ENCODE measurements around the gene SIN3A. TPM values are rescaled to one million over a fixed set of nuclear protein-coding genes. Genes with fewer than 3 reads are reported as not detected.

Gene SIN3A
- total RNA-seq, 1 donor from 2014 or later = 65.2 TPM

DNA sequence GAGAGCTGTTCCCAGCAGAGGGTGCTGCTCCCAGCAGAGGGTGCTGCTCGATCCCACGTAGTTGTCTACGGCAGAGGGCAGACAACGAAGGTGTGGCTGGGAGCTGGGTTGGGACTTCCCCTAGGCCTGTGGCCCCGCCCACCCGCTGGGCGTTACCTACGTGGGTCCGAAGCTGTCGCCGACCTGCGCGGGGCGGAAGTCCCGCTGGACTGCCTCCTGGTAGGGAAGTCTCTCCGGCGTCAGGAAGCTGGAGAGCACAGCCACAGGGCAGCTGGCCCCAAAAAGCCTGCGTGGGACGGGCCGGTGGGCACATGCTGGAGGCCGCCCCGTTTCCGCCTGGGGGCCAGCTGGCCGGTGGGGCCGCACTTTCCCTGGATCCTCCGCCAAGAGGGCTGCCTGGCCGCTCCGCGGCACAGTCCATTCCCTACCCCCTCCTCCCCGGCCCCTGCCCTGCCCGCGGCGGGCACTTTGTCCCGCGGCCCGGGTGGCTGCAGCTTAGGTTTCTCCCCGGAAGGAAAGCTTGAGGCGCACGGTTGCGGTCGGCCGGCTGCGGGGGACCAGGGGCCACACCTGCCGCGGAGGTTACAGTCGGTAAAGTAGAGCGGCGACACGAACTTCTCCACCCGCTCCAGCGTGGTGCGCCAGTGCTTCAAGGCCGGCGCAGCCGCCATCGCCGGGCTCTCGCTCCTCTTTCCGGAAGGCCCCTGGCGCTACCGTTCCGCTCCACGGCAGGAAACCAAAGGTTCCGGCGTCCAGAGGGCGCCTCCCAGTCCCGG is 83.4 kb downstream of the SIN3A start, which contains the start of gene MAN2C1:
TSS of gene MAN2C1 (minus strand) at position 695 of the 776 bp plus-strand sequence. CDS start at position 671, 24 bp downstream.
- TF ChIP-seq, protein P1, sequence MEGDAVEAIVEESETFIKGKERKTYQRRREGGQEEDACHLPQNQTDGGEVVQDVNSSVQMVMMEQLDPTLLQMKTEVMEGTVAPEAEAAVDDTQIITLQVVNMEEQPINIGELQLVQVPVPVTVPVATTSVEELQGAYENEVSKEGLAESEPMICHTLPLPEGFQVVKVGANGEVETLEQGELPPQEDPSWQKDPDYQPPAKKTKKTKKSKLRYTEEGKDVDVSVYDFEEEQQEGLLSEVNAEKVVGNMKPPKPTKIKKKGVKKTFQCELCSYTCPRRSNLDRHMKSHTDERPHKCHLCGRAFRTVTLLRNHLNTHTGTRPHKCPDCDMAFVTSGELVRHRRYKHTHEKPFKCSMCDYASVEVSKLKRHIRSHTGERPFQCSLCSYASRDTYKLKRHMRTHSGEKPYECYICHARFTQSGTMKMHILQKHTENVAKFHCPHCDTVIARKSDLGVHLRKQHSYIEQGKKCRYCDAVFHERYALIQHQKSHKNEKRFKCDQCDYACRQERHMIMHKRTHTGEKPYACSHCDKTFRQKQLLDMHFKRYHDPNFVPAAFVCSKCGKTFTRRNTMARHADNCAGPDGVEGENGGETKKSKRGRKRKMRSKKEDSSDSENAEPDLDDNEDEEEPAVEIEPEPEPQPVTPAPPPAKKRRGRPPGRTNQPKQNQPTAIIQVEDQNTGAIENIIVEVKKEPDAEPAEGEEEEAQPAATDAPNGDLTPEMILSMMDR (IDR thresholded peaks at IDR 0.05) = peak; percentile 86
- H3K4me1 Mint-ChIP-seq (ENCODE audit: unreplicated experiment) = peaks cover 19% of the 10 kb centered on the region

DNA sequence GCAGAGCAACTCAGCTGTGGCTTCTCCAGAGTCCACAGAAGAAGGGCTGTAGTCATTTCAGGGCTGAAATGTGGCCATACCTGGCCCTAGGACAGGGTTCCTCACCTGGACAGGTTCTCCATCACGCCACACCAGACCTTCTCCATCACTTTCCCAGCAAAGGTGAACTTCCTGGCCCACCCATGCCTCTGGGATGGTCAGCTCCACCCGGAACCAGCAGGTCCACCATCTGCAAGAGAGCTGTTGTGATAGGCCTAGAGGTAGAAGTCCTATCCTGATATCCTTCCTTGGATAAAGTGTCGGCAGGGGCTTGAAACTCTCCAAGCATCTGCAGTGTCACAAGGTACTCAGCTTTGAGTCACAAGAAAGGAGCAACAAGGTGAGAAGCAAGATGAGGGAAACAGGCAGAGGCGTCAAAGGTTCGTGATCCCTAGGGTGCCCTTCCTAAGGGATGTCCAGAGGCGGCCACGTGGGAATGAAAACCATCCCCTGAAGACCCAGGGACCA is 84.0 kb downstream of the SIN3A start:
- Mint-ChIP-seq H3K36me3 (ENCODE audit: unreplicated experiment) (peaks cover 19% of the 10 kb centered on the region), H3K4me3 (ENCODE audit: unreplicated experiment) (peak overlapping the region; percentile 89), H3K9me3 (ENCODE audit: unreplicated experiment) (no peaks in the 10 kb centered on the region), H3K27ac (ENCODE audit: unreplicated experiment) (peak overlapping the region; percentile 66), H3K4me1 (ENCODE audit: unreplicated experiment) (peaks cover 19% of the 10 kb centered on the region), H3K27me3 (ENCODE audit: unreplicated experiment) (no peaks in the 10 kb centered on the region)
- TF ChIP-seq, protein P1 (IDR thresholded peaks at IDR 0.05) = no peak
- DNase-seq (ENCODE audit: extremely low spot score, unreplicated experiment) = no peak

More for the DNA sequence above, 83.4 kb downstream of the SIN3A start, which contains the start of gene MAN2C1:
- DNase-seq (ENCODE audit: extremely low spot score, unreplicated experiment) = peak; percentile 96
- Mint-ChIP-seq H3K9me3 (ENCODE audit: unreplicated experiment) (no peaks in the 10 kb centered on the region), H3K27ac (ENCODE audit: unreplicated experiment) (peak within 1 kb of the TSS; percentile 96), H3K4me3 (ENCODE audit: unreplicated experiment) (peak within 1 kb of the TSS; percentile 89), H3K27me3 (ENCODE audit: unreplicated experiment) (no peaks in the 10 kb centered on the region), H3K36me3 (ENCODE audit: unreplicated experiment) (peaks cover 16% of the 10 kb centered on the region)

DNA sequence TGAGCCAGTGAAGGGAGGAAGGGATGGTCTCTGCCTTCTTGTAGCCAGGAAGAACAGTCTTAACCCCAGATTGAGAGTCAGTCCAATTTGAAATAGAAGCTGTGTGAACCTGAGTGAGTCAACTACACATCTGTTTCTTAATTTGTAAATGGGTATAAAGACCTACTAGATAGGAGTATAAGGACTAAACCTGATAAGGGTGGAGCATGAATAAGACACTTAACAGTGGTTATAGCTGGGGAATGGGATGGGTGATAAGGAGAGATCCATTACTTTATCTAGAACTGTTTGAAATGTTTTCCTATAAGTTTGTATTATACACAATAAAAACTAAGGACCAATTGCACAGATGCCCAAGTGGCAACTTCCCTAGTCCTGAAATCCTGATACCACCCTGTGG is 84.5 kb downstream of the SIN3A start:
- Mint-ChIP-seq H3K4me3 (ENCODE audit: unreplicated experiment) (no peak overlapping the region), H3K4me1 (ENCODE audit: unreplicated experiment) (peaks cover 19% of the 10 kb centered on the region), H3K27me3 (ENCODE audit: unreplicated experiment) (no peaks in the 10 kb centered on the region), H3K27ac (ENCODE audit: unreplicated experiment) (peak overlapping the region; percentile 6), H3K36me3 (ENCODE audit: unreplicated experiment) (peaks cover 19% of the 10 kb centered on the region), H3K9me3 (ENCODE audit: unreplicated experiment) (no peaks in the 10 kb centered on the region)
- DNase-seq (ENCODE audit: extremely low spot score, unreplicated experiment) = no peak
- TF ChIP-seq, protein P1 (IDR thresholded peaks at IDR 0.05) = no peak

DNA sequence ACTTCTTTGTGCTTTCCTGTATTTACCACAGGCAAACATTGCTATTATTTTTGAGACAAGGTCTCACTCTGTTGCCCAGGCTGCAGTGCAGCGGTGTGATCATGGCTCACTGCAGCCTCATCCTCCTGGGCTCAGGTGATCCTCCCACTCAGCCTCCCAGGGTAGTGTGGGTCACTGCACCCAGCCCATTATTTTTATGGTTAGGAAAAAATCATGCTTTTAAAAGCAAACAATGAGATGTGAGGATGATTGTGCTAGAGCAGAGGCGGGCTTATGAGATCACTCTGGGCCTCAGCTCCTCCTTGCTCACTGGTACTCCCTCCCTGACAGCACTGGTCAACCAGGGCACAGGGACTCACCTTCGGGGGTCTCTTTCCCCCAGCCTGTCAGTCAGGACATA is 85.3 kb downstream of the SIN3A start:
- Mint-ChIP-seq H3K27ac (ENCODE audit: unreplicated experiment) (no peak overlapping the region), H3K36me3 (ENCODE audit: unreplicated experiment) (peaks cover 19% of the 10 kb centered on the region), H3K4me1 (ENCODE audit: unreplicated experiment) (peaks cover 19% of the 10 kb centered on the region), H3K4me3 (ENCODE audit: unreplicated experiment) (no peak overlapping the region), H3K27me3 (ENCODE audit: unreplicated experiment) (no peaks in the 10 kb centered on the region), H3K9me3 (ENCODE audit: unreplicated experiment) (no peaks in the 10 kb centered on the region)
- TF ChIP-seq, protein P1 (IDR thresholded peaks at IDR 0.05) = no peak
- no peak for DNase-seq (ENCODE audit: extremely low spot score, unreplicated experiment)

DNA sequence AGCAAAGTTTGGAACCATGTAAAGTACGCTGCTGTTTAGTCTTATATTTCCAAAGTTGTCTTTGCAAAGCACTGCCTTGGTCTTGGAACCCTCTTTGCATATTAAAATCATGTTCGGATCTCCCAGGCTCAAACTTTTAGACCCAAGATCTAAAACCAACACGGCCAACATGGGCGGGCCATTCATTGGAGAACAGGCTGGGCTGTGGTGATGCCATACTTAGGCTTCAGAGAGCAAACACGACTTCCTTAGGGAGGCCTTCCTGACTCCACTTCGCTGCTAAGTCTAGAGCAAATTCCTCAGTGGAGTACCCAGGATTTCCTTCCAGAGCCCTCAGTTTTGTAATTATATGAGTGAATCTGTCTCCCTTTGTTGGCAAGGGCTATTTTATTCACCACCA is 86.6 kb downstream of the SIN3A start:
- TF ChIP-seq, protein P1 (IDR thresholded peaks at IDR 0.05) = no peak
- Mint-ChIP-seq H3K4me3 (ENCODE audit: unreplicated experiment) (no peak overlapping the region), H3K36me3 (ENCODE audit: unreplicated experiment) (peaks cover 16% of the 10 kb centered on the region), H3K4me1 (ENCODE audit: unreplicated experiment) (peaks cover 17% of the 10 kb centered on the region), H3K27me3 (ENCODE audit: unreplicated experiment) (no peaks in the 10 kb centered on the region), H3K27ac (ENCODE audit: unreplicated experiment) (no peak overlapping the region), H3K9me3 (ENCODE audit: unreplicated experiment) (no peaks in the 10 kb centered on the region)
- no peak for DNase-seq (ENCODE audit: extremely low spot score, unreplicated experiment)
